Right lobe of liver (tissue), 4 donors: ENCODE measurements around the gene ZBTB2.

ENCODE experiments used
- CTCF ChIP-seq, 4 donors: fragments of 200-600 bp in 3 of 4; fragments of 450-650 bp in 1 of 4; IDR thresholded peaks; one replicate each; pipeline versions ENCODE4 v1.5.1 to v1.8.0; 2016 to 2022; ENCODE audit warnings: antibody characterized with exemption in 4 of 4, mild to moderate bottlenecking in 2 of 4
- POLR2A ChIP-seq: fragments of 450-650 bp; IDR thresholded peaks from one replicate; pipeline ENCODE4 v1.6.1; 2017; ENCODE audit warnings: antibody characterized with exemption, mild to moderate bottlenecking
- donor health status: DM: no; HTN: no; CAD: no.
- donor health status: DM: no; HTN: no; CAD: no.
- donor health status: DM: no; HTN: yes; CAD: no.

DNA sequence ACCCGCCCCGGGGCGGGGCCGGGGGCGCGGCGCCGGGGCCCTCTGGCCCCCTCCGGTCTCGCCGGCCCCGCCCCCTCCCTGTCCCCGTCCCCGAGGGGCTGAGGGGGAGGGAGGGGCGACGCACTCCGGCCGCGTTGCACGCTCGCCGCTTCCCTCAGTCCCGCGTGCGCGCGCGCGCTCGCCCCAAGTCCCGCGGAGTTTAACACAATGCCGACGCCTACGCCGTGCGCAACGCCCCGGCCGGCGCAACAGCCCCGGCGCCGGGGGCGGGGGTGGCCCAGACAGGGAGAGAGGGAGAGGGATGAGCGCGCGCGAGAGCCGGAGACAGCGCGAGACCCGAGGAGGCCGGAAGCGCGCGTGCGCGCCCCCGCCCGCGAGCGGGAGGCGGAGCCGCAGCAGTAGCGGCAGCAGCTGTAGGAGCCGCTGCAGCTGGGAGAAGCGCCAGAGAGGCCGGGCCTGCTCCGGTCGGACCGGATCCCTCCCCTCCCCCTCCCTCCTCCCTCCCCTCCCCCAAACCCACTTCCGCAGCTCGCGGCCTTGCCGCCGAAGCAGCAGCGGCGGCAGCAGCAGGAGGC, 996 bp downstream of the ZBTB2 start:
- TF ChIP-seq CTCF (IDR thresholded peaks at IDR 0.05) (peak in 1 of 4 donors; percentile 3), POLR2A (no peak)
